H7 (cell line): ENCODE data around the gene C5orf24. TPM values are rescaled to one million over a fixed set of nuclear protein-coding genes. Genes with fewer than 3 reads are reported as not detected.

Source experiments
- total RNA-seq: library from RNA; depleted of rRNA; stranded (reverse); fragments of >200 nt; shearing (Covaris generic); gene quantifications from 2 replicates; pipeline ENCODE4 v1.2.3, GENCODE V29; 2014; rRNA removed

The C5orf24 gene
- total RNA-seq, 1 experiment from 2014 or later, result 15.4 TPM

Other genes with a start within 250 kb of the C5orf24 start
- 12.6 and 22.9 TPM in 2 replicates for gene SAR1B, start 213.1 kb upstream of the C5orf24 start, total RNA-seq
- 19.7 and 27.2 TPM in 2 replicates for gene SEC24A, start 197.2 kb upstream of the C5orf24 start, total RNA-seq
- 41.1 and 46.6 TPM in 2 replicates for gene CAMLG, start 107.4 kb upstream of the C5orf24 start, total RNA-seq
- 27.9 and 38.6 TPM in 2 replicates for gene DDX46, start 87.2 kb upstream of the C5orf24 start, total RNA-seq
- 22.5 and 25.5 TPM in 2 replicates for gene TXNDC15, start 28.4 kb downstream of the C5orf24 start, total RNA-seq
- 2.3 and 8.5 TPM in 2 replicates for gene PCBD2, start 59.2 kb downstream of the C5orf24 start, total RNA-seq
- 0.07 TPM in 1 of 2 replicates, not detected in the other for gene CATSPER3, start 121.9 kb downstream of the C5orf24 start, total RNA-seq
- not detected in 2 replicates for gene PITX1, start 188.3 kb downstream of the C5orf24 start, total RNA-seq